IPS DF 6.9 (cell line): ENCODE measurements around the gene SLC22A2.
"Not testable (repeated sequence)": the region's sequence is repeated elsewhere in the genome, so short reads cannot be mapped to it uniquely, and the experiment has no call there.

ENCODE experiments used
- DNase-seq: peaks from one replicate; pipeline ENCODE4 v3.0.0-alpha.2; 2013; ENCODE audit warnings: low read depth, low spot score
- H3K27ac ChIP-seq: one replicate; pipeline ENCODE4 v1.5.1; 2013; ENCODE audit warnings: low read length, control low read depth
- H3K27me3 ChIP-seq: 2 replicates; pipeline ENCODE4 v1.6.1; 2013; ENCODE audit warnings: mild to moderate bottlenecking, low read length; ENCODE audit not compliant: control insufficient read depth, insufficient read depth
- H3K36me3 ChIP-seq: 2 replicates; pipeline ENCODE4 v1.6.1; 2013; ENCODE audit warnings: low read length; ENCODE audit not compliant: control insufficient read depth, insufficient read depth
- H3K4me1 ChIP-seq: 2 replicates; pipeline ENCODE4 v1.6.1; 2013; ENCODE audit warnings: low read length; ENCODE audit not compliant: control insufficient read depth, insufficient read depth
- H3K4me3 ChIP-seq: 2 replicates; pipeline ENCODE4 v1.5.1; 2013; ENCODE audit warnings: mild to moderate bottlenecking, low read length
- H3K9me3 ChIP-seq: 2 replicates; pipeline ENCODE4 v1.6.1; 2013; ENCODE audit warnings: low read length, inconsistent platforms; ENCODE audit not compliant: control insufficient read depth, insufficient read depth
- WGBS: extraction: QIAGEN DNeasy Blood & Tissue Kit; methylation state at CpG from one replicate; pipeline ENCODE4 v1.1.7; 2013; ENCODE audit warnings: mixed read lengths, missing lambda C conversion rate; ENCODE audit not compliant: insufficient read length, insufficient coverage; 5-methylcytosine and 5-hydroxymethylcytosine counted together

Gene SLC22A2

GRCh38 chr6:160258346-160259142 lies at the start of gene SLC22A2:
Gene SLC22A2, minus strand, starts transcription at chr6:160258821. Its CDS starts 64 bp downstream, at chr6:160258757.
- no peaks in the 10 kb centered on the region for H3K9me3 ChIP-seq
- peaks cover 4% of the 10 kb centered on the region for H3K4me1 ChIP-seq
- no peaks in the 10 kb centered on the region for H3K27me3 ChIP-seq
- WGBS = no CpG with 5 or more reads among the region's 43 CpGs
- no peak within 1 kb of the TSS for H3K4me3 ChIP-seq
- no peak within 1 kb of the TSS for H3K27ac ChIP-seq
- no peaks in the 10 kb centered on the region for H3K36me3 ChIP-seq
- DNase-seq = no peak

- no CpG with 5 or more reads among the region's 7 CpGs for WGBS
- DNase-seq = no peak
- Histone ChIP-seq H3K9me3 (no peaks in the 10 kb centered on the region; the same call in 1 of the 2 replicates), H3K27me3 (no peaks in the 10 kb centered on the region), H3K36me3 (no peaks in the 10 kb centered on the region), H3K27ac (no peak overlapping the region), H3K4me3 (no peak overlapping the region), H3K4me1 (no peaks in the 10 kb centered on the region)
Measured at GRCh38 chr6:160305926-160306713, 47.5 kb upstream of the SLC22A2 start.

GRCh38 chr6:160303806-160304205 lies 45.2 kb upstream of the SLC22A2 start:
- Histone ChIP-seq H3K27ac (no peak overlapping the region), H3K4me1 (peaks cover 4% of the 10 kb centered on the region), H3K27me3 (no peaks in the 10 kb centered on the region), H3K36me3 (no peaks in the 10 kb centered on the region), H3K9me3 (no peaks in the 10 kb centered on the region; the same call in 1 of the 2 replicates), H3K4me3 (no peak overlapping the region)
- no peak for DNase-seq
- no CpG with 5 or more reads among the region's 2 CpGs for WGBS

- H3K4me3 ChIP-seq, H3K27me3 ChIP-seq, DNase-seq, H3K27ac ChIP-seq, H3K9me3 ChIP-seq, H3K36me3 ChIP-seq, H3K4me1 ChIP-seq: not testable (repeated sequence)
- no CpG with 5 or more reads among the region's 2 CpGs for WGBS
Measured at GRCh38 chr6:160302431-160303082, 43.9 kb upstream of the SLC22A2 start.

GRCh38 chr6:160301339-160301738 lies 42.7 kb upstream of the SLC22A2 start:
- Histone ChIP-seq H3K4me3 (no peak overlapping the region), H3K36me3 (no peaks in the 10 kb centered on the region), H3K4me1 (peaks cover 4% of the 10 kb centered on the region), H3K9me3 (no peaks in the 10 kb centered on the region; the same call in 1 of the 2 replicates), H3K27ac (no peak overlapping the region), H3K27me3 (no peaks in the 10 kb centered on the region)
- WGBS = no CpG with 5 or more reads among the region's 4 CpGs
- DNase-seq = no peak

GRCh38 chr6:160300076-160300695 lies 41.6 kb upstream of the SLC22A2 start:
- no peaks in the 10 kb centered on the region for H3K27me3 ChIP-seq
- no peak for DNase-seq
- H3K36me3 ChIP-seq = no peaks in the 10 kb centered on the region
- no peak overlapping the region for H3K27ac ChIP-seq
- H3K4me3 ChIP-seq = no peak overlapping the region
- H3K4me1 ChIP-seq = peaks cover 4% of the 10 kb centered on the region
- H3K9me3 ChIP-seq = no peaks in the 10 kb centered on the region; the same call in 1 of the 2 replicates
- WGBS = no CpG with 5 or more reads among the region's 15 CpGs

- H3K9me3 ChIP-seq = no peaks in the 10 kb centered on the region
- H3K27me3 ChIP-seq = no peaks in the 10 kb centered on the region
- no peak overlapping the region for H3K4me3 ChIP-seq
- H3K27ac ChIP-seq = no peak overlapping the region
- no peak for DNase-seq
- no peaks in the 10 kb centered on the region for H3K36me3 ChIP-seq
- peaks cover 4% of the 10 kb centered on the region for H3K4me1 ChIP-seq
- WGBS = no CpG with 5 or more reads among the region's 11 CpGs
Measured at GRCh38 chr6:160299559-160299958, 40.9 kb upstream of the SLC22A2 start.

- Histone ChIP-seq H3K27me3 (no peaks in the 10 kb centered on the region), H3K36me3 (no peaks in the 10 kb centered on the region), H3K4me1 (peaks cover 4% of the 10 kb centered on the region), H3K9me3 (no peaks in the 10 kb centered on the region), H3K4me3 (no peak overlapping the region), H3K27ac (no peak overlapping the region)
- DNase-seq = no peak
- WGBS = no CpG with 5 or more reads among the region's 8 CpGs
Measured at GRCh38 chr6:160298121-160298520, 39.5 kb upstream of the SLC22A2 start.

GRCh38 chr6:160297310-160297709 lies 38.7 kb upstream of the SLC22A2 start:
- H3K27me3 ChIP-seq = no peaks in the 10 kb centered on the region
- no peaks in the 10 kb centered on the region for H3K9me3 ChIP-seq
- no peak overlapping the region for H3K27ac ChIP-seq
- H3K4me1 ChIP-seq = peaks cover 4% of the 10 kb centered on the region
- no peak overlapping the region for H3K4me3 ChIP-seq
- peak; percentile 27 for DNase-seq
- no CpG with 5 or more reads among the region's 6 CpGs for WGBS
- H3K36me3 ChIP-seq = no peaks in the 10 kb centered on the region

- no peaks in the 10 kb centered on the region for H3K27me3 ChIP-seq
- no CpG with 5 or more reads among the region's 8 CpGs for WGBS
Measured at GRCh38 chr6:160293844-160294243, 35.2 kb upstream of the SLC22A2 start.

More at GRCh38 chr6:160293844-160294243, 35.2 kb upstream of the SLC22A2 start:
- no peaks in the 10 kb centered on the region for H3K4me1 ChIP-seq
- H3K36me3 ChIP-seq = no peaks in the 10 kb centered on the region
- no peak overlapping the region for H3K27ac ChIP-seq
- no peaks in the 10 kb centered on the region for H3K9me3 ChIP-seq
- no peak for DNase-seq
- H3K4me3 ChIP-seq = no peak overlapping the region
